Embryonic facial prominence (tissue), 1 donor: ENCODE results near the gene UTP14A.

ENCODE experiments used
- DNase-seq: peaks from one replicate; pipeline ENCODE4 v3.0.0-alpha.2; 2016; ENCODE audit errors: extremely low spot score

UTP14A gene

GRCh38 chrX:129953334-129953648 lies 47.3 kb downstream of the UTP14A start:
- DNase-seq = no peak

- DNase-seq = no peak
Observed at GRCh38 chrX:129953881-129954280, 47.9 kb downstream of the UTP14A start.

- no peak for DNase-seq
Observed at GRCh38 chrX:129954804-129955203, 48.8 kb downstream of the UTP14A start.

- DNase-seq = no peak
Observed at GRCh38 chrX:129955682-129956081, 49.7 kb downstream of the UTP14A start.

GRCh38 chrX:129956145-129956544 lies 50.2 kb downstream of the UTP14A start:
- no peak for DNase-seq

GRCh38 chrX:129956765-129957164 lies 50.8 kb downstream of the UTP14A start:
- no peak for DNase-seq

- no peak for DNase-seq
Observed at GRCh38 chrX:129957241-129958082, 51.5 kb downstream of the UTP14A start.

GRCh38 chrX:129958083-129958465 lies 52.1 kb downstream of the UTP14A start:
- DNase-seq = no peak

GRCh38 chrX:129958814-129959492 lies 53.0 kb downstream of the UTP14A start:
- DNase-seq = no peak

GRCh38 chrX:129959493-129959832 lies 53.5 kb downstream of the UTP14A start:
- DNase-seq = no peak

- no peak for DNase-seq
Observed at GRCh38 chrX:129961180-129962083, 55.5 kb downstream of the UTP14A start.

GRCh38 chrX:129963729-129964128 lies 57.8 kb downstream of the UTP14A start:
- no peak for DNase-seq

GRCh38 chrX:129965166-129965565 lies 59.2 kb downstream of the UTP14A start:
- no peak for DNase-seq

- DNase-seq = no peak
Observed at GRCh38 chrX:129968968-129969367, 63.0 kb downstream of the UTP14A start.

- no peak for DNase-seq
Observed at GRCh38 chrX:129976441-129976840, 70.5 kb downstream of the UTP14A start.
